Activated T-helper 17 cell treated with anti-CD3 and anti-CD28 coated beads, Interleukin-2, amount 50 U/mL, for 72 hours (primary cell): ENCODE measurements around the gene SF3B4. TPM values are rescaled to one million over a fixed set of nuclear protein-coding genes. Genes with fewer than 3 reads are reported as not detected.
A peak's percentile ranks its signal among the peaks of the same experiment; 100 is the strongest.

ENCODE experiments used
- ATAC-seq: fragments of 150-1000 bp; cut with Tn5 transposase; replicated peaks from 2 replicates; pipeline ENCODE4 v1.10.0; 2021; ENCODE audit warnings: mild to moderate bottlenecking, moderate library complexity
- H3K27ac Mint-ChIP-seq: one replicate; pipeline ENCODE4 v1.8.0; 2022; ENCODE audit warnings: mixed read lengths
- H3K27me3 Mint-ChIP-seq: one replicate; pipeline ENCODE4 v1.8.0; 2022; ENCODE audit warnings: mixed read lengths
- H3K36me3 Mint-ChIP-seq: one replicate; pipeline ENCODE4 v1.8.0; 2022; ENCODE audit warnings: low read depth, mild to moderate bottlenecking, mixed read lengths
- H3K4me1 Mint-ChIP-seq: one replicate; pipeline ENCODE4 v1.8.0; 2022; ENCODE audit warnings: mixed read lengths
- H3K4me3 Mint-ChIP-seq: one replicate; pipeline ENCODE4 v1.8.0; 2022; ENCODE audit warnings: mild to moderate bottlenecking, mixed read lengths
- H3K9me3 Mint-ChIP-seq: one replicate; pipeline ENCODE4 v1.8.0; 2022; ENCODE audit warnings: mixed read lengths
- total RNA-seq, 2 donors: library from RNA; stranded (reverse); gene quantifications; one replicate each; pipeline ENCODE4 v1.2.3, GENCODE V29; 2022

The SF3B4 gene
- total RNA-seq, 2 donors from 2014 or later = 45.8 to 90.6 TPM

- Mint-ChIP-seq H3K27me3 (no peaks in the 10 kb centered on the region), H3K27ac (peak overlapping the region; percentile 17), H3K4me3 (peak overlapping the region; percentile 99), H3K4me1 (peaks cover 28% of the 10 kb centered on the region), H3K36me3 (peaks cover 66% of the 10 kb centered on the region), H3K9me3 (no peaks in the 10 kb centered on the region)
- no peak for ATAC-seq
These were observed 2.3 kb downstream of the SF3B4 start for GRCh38 chr1:149925345-149925744.

GRCh38 chr1:149923626-149924025, 4.0 kb downstream of the SF3B4 start:
- Mint-ChIP-seq H3K4me3 (no peak overlapping the region), H3K4me1 (peaks cover 24% of the 10 kb centered on the region), H3K9me3 (no peaks in the 10 kb centered on the region), H3K27me3 (no peaks in the 10 kb centered on the region), H3K36me3 (peaks cover 66% of the 10 kb centered on the region), H3K27ac (no peak overlapping the region)
- ATAC-seq = no peak

- no peaks in the 10 kb centered on the region for H3K27me3 Mint-ChIP-seq
- peaks cover 13% of the 10 kb centered on the region for H3K36me3 Mint-ChIP-seq
- H3K4me1 Mint-ChIP-seq = peaks cover 11% of the 10 kb centered on the region
- H3K4me3 Mint-ChIP-seq = peak within 1 kb of the TSS; percentile 85
- peak; percentile 91 for ATAC-seq
- H3K9me3 Mint-ChIP-seq = no peaks in the 10 kb centered on the region
- H3K27ac Mint-ChIP-seq = peak within 1 kb of the TSS; percentile 78
These were observed 9.9 kb downstream of the SF3B4 start, which contains the start of gene SV2A for GRCh38 chr1:149917571-149918144. Gene SV2A (minus strand): TSS chr1:149917844. CDS start chr1:149913840, 4,004 bp downstream.

- peak overlapping the region; percentile 85 for H3K4me3 Mint-ChIP-seq
- no peaks in the 10 kb centered on the region for H3K27me3 Mint-ChIP-seq
- peaks cover 11% of the 10 kb centered on the region for H3K4me1 Mint-ChIP-seq
- no peak for ATAC-seq
- H3K36me3 Mint-ChIP-seq = peaks cover 6% of the 10 kb centered on the region
- H3K27ac Mint-ChIP-seq = peak overlapping the region; percentile 78
- H3K9me3 Mint-ChIP-seq = no peaks in the 10 kb centered on the region
These were observed 10.7 kb downstream of the SF3B4 start for GRCh38 chr1:149916898-149917252.

- peak overlapping the region; percentile 78 for H3K27ac Mint-ChIP-seq
- peaks cover under 1% of the 10 kb centered on the region for H3K36me3 Mint-ChIP-seq
- ATAC-seq = no peak
- H3K4me1 Mint-ChIP-seq = peaks cover 11% of the 10 kb centered on the region
- H3K9me3 Mint-ChIP-seq = no peaks in the 10 kb centered on the region
- peak overlapping the region; percentile 85 for H3K4me3 Mint-ChIP-seq
- H3K27me3 Mint-ChIP-seq = no peaks in the 10 kb centered on the region
These were observed 11.3 kb downstream of the SF3B4 start for GRCh38 chr1:149916193-149916897.

GRCh38 chr1:149915429-149916192, 12.0 kb downstream of the SF3B4 start:
- peak overlapping the region; percentile 78 for H3K27ac Mint-ChIP-seq
- H3K9me3 Mint-ChIP-seq = no peaks in the 10 kb centered on the region
- ATAC-seq = no peak
- no peaks in the 10 kb centered on the region for H3K36me3 Mint-ChIP-seq
- H3K4me3 Mint-ChIP-seq = peak overlapping the region; percentile 85
- H3K4me1 Mint-ChIP-seq = peaks cover 16% of the 10 kb centered on the region
- H3K27me3 Mint-ChIP-seq = no peaks in the 10 kb centered on the region

GRCh38 chr1:149914545-149914944, 13.1 kb downstream of the SF3B4 start:
- Mint-ChIP-seq H3K9me3 (no peaks in the 10 kb centered on the region), H3K4me1 (peaks cover 16% of the 10 kb centered on the region), H3K36me3 (no peaks in the 10 kb centered on the region), H3K27ac (no peak overlapping the region), H3K27me3 (no peaks in the 10 kb centered on the region), H3K4me3 (no peak overlapping the region)
- ATAC-seq = no peak

GRCh38 chr1:149906570-149907075, 21.0 kb downstream of the SF3B4 start:
- no peak for ATAC-seq
- no peaks in the 10 kb centered on the region for H3K9me3 Mint-ChIP-seq
- no peak overlapping the region for H3K27ac Mint-ChIP-seq
- H3K4me1 Mint-ChIP-seq = peaks cover 10% of the 10 kb centered on the region
- no peaks in the 10 kb centered on the region for H3K27me3 Mint-ChIP-seq
- H3K36me3 Mint-ChIP-seq = no peaks in the 10 kb centered on the region
- no peak overlapping the region for H3K4me3 Mint-ChIP-seq

- Mint-ChIP-seq H3K27me3 (no peaks in the 10 kb centered on the region), H3K36me3 (peaks cover 19% of the 10 kb centered on the region), H3K4me1 (peaks cover 16% of the 10 kb centered on the region), H3K27ac (no peak overlapping the region), H3K9me3 (peaks cover 4% of the 10 kb centered on the region), H3K4me3 (no peak overlapping the region)
- no peak for ATAC-seq
These were observed 23.6 kb downstream of the SF3B4 start for GRCh38 chr1:149903836-149904491.

GRCh38 chr1:149899460-149900284, 27.9 kb downstream of the SF3B4 start, which contains the start of gene BOLA1:
Gene BOLA1 (plus strand): TSS chr1:149899568. CDS start chr1:149900060, 492 bp downstream.
- Mint-ChIP-seq H3K27me3 (no peaks in the 10 kb centered on the region), H3K27ac (peak within 1 kb of the TSS; percentile 95), H3K36me3 (peaks cover 19% of the 10 kb centered on the region), H3K4me3 (peak within 1 kb of the TSS; percentile 90), H3K9me3 (peaks cover 4% of the 10 kb centered on the region), H3K4me1 (peaks cover 17% of the 10 kb centered on the region)
- peak; percentile 99 for ATAC-seq

GRCh38 chr1:149896575-149896974, 31.0 kb downstream of the SF3B4 start:
- Mint-ChIP-seq H3K36me3 (peaks cover 19% of the 10 kb centered on the region), H3K4me1 (peaks cover 12% of the 10 kb centered on the region), H3K4me3 (no peak overlapping the region), H3K27me3 (no peaks in the 10 kb centered on the region), H3K27ac (no peak overlapping the region), H3K9me3 (peaks cover 4% of the 10 kb centered on the region)
- ATAC-seq = no peak

GRCh38 chr1:149888999-149889289, 38.7 kb downstream of the SF3B4 start:
- Mint-ChIP-seq H3K4me1 (no peaks in the 10 kb centered on the region), H3K27me3 (no peaks in the 10 kb centered on the region), H3K4me3 (no peak overlapping the region), H3K27ac (no peak overlapping the region), H3K9me3 (no peaks in the 10 kb centered on the region), H3K36me3 (no peaks in the 10 kb centered on the region)
- ATAC-seq = no peak

- ATAC-seq = peak; percentile 45
- Mint-ChIP-seq H3K4me3 (no peak overlapping the region), H3K9me3 (no peaks in the 10 kb centered on the region), H3K4me1 (no peaks in the 10 kb centered on the region), H3K36me3 (no peaks in the 10 kb centered on the region), H3K27ac (no peak overlapping the region), H3K27me3 (no peaks in the 10 kb centered on the region)
These were observed 39.2 kb downstream of the SF3B4 start for GRCh38 chr1:149888247-149888998.
